Measurements from ENCODE around the gene DDX10.

Gene DDX10

GRCh38 chr11:108698844-108699642 lies 34.2 kb downstream of the DDX10 start:
- TF ChIP-seq CTCF (conservative IDR thresholded peaks at IDR 0.05) (no peak), ZFX (IDR thresholded peaks at IDR 0.05) (no peak)
- no peak overlapping the region for H3K27ac ChIP-seq

GRCh38 chr11:108703916-108704315 lies 39.0 kb downstream of the DDX10 start:
- no peak for TF ChIP-seq ZFX (IDR thresholded peaks at IDR 0.05)
- no peak for TF ChIP-seq CTCF (conservative IDR thresholded peaks at IDR 0.05)

GRCh38 chr11:108705061-108705460 lies 40.2 kb downstream of the DDX10 start:
- TF ChIP-seq ZFX (IDR thresholded peaks at IDR 0.05) = no peak
- TF ChIP-seq CTCF (conservative IDR thresholded peaks at IDR 0.05) = no peak

More at GRCh38 chr11:108703916-108704315, 39.0 kb downstream of the DDX10 start:
- no peak overlapping the region for H3K27ac ChIP-seq

DNA sequence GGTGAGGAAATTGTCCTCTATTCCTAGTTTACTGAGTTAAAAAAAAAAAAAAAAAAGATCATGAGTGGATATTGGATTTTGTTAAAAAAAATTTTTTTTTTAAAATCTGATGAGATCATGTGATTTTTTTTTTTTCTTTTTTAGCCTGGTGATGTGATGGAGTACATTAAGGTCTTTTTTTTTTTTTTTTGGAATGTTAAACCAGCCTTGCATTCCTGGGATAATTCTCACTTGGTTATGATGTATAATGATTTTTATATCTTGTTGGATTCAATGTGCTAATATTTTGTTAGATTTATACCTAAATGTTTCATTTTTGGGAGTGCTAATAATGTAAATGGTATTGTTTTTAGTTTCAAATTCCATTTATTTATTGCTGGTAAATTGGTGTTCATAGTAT lies 43.3 kb downstream of the DDX10 start:
- no peak for TF ChIP-seq CTCF (conservative IDR thresholded peaks at IDR 0.05)
- no peak for TF ChIP-seq ZFX (IDR thresholded peaks at IDR 0.05)

More at GRCh38 chr11:108705061-108705460, 40.2 kb downstream of the DDX10 start:
- no peak overlapping the region for H3K27ac ChIP-seq

DNA sequence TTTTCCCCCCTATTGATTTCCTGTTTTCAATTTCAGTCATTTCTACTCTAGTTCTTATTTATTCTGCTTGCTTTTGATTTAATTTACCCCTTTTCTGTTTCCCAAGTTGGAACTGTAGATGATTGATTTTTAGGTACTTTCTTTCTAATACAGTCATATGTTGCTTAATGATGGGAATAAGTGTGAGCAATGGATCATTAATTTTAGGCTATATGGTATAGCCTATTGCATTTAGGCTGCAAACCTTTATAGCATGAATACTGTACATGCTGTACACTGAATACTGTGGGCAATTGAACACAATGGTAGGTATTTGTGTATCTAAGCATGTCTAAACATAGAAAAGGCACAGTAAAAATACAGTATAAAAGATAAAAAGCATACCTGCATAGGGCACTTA lies 44.9 kb downstream of the DDX10 start:
- no peak for TF ChIP-seq CTCF (conservative IDR thresholded peaks at IDR 0.05)
- no peak for TF ChIP-seq ZFX (IDR thresholded peaks at IDR 0.05)
- H3K27ac ChIP-seq = no peak overlapping the region

More for the DNA sequence above, 43.3 kb downstream of the DDX10 start:
- no peak overlapping the region for H3K27ac ChIP-seq

DNA sequence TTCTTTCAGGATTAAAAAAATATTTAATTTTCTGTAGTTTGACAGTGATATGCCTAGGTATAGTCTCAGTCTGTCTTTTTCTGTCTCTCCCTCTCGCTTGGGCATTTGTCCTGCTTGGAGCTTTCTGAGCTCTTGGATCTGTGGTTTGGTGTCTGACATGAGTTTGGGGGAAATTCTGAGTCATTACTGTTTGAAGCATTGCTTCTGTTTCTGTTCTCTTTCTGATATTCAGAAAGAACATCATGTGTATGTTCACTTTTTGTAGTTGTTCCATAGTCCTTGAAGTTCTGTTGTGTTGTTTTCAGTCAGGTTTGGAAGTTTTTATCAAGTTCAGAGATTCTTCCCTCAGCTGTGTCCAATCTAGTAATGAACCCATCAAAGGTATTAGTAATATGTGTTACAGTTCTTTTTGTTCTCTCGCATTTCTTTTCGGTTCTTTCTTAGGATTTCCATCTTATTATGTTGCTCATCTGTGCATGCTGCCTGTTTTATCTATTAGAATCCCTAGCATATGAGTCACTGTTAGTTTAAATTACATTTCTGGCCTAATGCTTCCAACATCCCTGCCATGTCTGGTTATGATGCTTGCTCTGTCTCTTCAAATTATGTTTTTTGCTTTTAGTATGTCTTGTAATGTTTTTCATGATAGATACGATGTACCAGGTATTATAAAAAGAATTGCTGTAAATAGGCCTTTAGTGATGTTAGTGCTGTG lies 48.4 kb downstream of the DDX10 start:
- TF ChIP-seq ZFX (IDR thresholded peaks at IDR 0.05) (no peak), CTCF (conservative IDR thresholded peaks at IDR 0.05) (no peak)
- no peak overlapping the region for H3K27ac ChIP-seq

DNA sequence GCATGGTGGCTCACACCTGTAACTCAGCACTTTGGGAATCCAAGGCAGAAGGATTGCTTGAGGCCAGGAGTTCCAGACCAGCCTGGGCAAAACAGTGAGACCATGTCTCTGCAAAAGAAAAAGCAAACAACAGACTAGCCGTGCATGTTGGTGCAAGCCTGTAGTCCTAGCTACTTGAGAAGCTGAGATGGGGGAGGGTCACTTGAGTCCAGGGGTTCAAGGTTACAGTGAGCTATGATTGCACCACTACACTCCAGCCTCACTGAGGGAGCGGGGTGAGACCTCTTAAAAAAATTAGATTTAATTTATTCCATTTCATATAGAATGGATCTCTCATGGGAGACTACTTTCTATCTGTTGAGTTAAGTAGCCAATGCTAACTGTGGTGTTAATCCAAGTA lies 50.4 kb downstream of the DDX10 start:
- TF ChIP-seq CTCF (conservative IDR thresholded peaks at IDR 0.05) = no peak
- no peak for TF ChIP-seq ZFX (IDR thresholded peaks at IDR 0.05)
- H3K27ac ChIP-seq = no peak overlapping the region
